Neural progenitor cell (in vitro differentiated cells): ENCODE results near the gene PTPRG. TPM values are rescaled to one million over a fixed set of nuclear protein-coding genes. Genes with fewer than 3 reads are reported as not detected.

Experiments used
- DNase-seq: peaks from one replicate; pipeline ENCODE4 v3.0.0-alpha.2; 2016; ENCODE audit warnings: low spot score
- H2AFZ ChIP-seq: fragments of 200-600 bp; sonication (generic); replicated peaks from 2 replicates; pipeline ENCODE4 v1.6.1; 2016; ENCODE audit warnings: antibody characterized with exemption
- H3F3A ChIP-seq: fragments of 200-600 bp; sonication (generic); 2 replicates; pipeline ENCODE4 v1.6.1; 2016; ENCODE audit warnings: antibody characterized with exemption, low read depth
- H3K27ac ChIP-seq: fragments of 200-600 bp; sonication (generic); 2 replicates; pipeline ENCODE4 v1.5.1; 2016; ENCODE audit warnings: mild to moderate bottlenecking
- H3K27me3 ChIP-seq: fragments of 200-600 bp; sonication (generic); 2 replicates; pipeline ENCODE4 v1.6.1; 2016; ENCODE audit warnings: mild to moderate bottlenecking, moderate library complexity
- H3K36me3 ChIP-seq: fragments of 200-600 bp; sonication (generic); 2 replicates; pipeline ENCODE4 v1.5.1; 2016
- H3K4me1 ChIP-seq: fragments of 200-600 bp; sonication (generic); 2 replicates; pipeline ENCODE4 v1.6.1; 2016; ENCODE audit warnings: mixed run types
- H3K4me2 ChIP-seq: fragments of 200-600 bp; sonication (generic); 2 replicates; pipeline ENCODE4 v1.6.1; 2016
- H3K4me3 ChIP-seq: fragments of 200-600 bp; sonication (generic); 2 replicates; pipeline ENCODE4 v1.5.1; 2016
- H3K79me2 ChIP-seq: fragments of 200-600 bp; sonication (generic); 2 replicates; pipeline ENCODE4 v1.6.1; 2016; ENCODE audit warnings: low read depth
- H3K9ac ChIP-seq: fragments of 200-600 bp; sonication (generic); 2 replicates; pipeline ENCODE4 v1.6.1; 2016
- H3K9me3 ChIP-seq: fragments of 200-600 bp; sonication (generic); 2 replicates; pipeline ENCODE4 v1.5.1; 2016; ENCODE audit warnings: low read depth
- H4K20me1 ChIP-seq: fragments of 200-600 bp; sonication (generic); 2 replicates; pipeline ENCODE4 v1.6.1; 2016; ENCODE audit warnings: low read depth
- H3K27ac Mint-ChIP-seq: 3 replicates; pipeline ENCODE4 v1.8.0; 2021; ENCODE audit warnings: mixed read lengths
- H3K27me3 Mint-ChIP-seq: 2 replicates; pipeline ENCODE4 v1.8.0; 2022; ENCODE audit warnings: low read depth, mild to moderate bottlenecking, inconsistent platforms, moderate library complexity, mixed read lengths; ENCODE audit not compliant: insufficient read depth
- H3K36me3 Mint-ChIP-seq: 3 replicates; pipeline ENCODE4 v1.8.0; 2021; ENCODE audit warnings: mixed read lengths
- H3K4me1 Mint-ChIP-seq: 3 replicates; pipeline ENCODE4 v1.8.0; 2021; ENCODE audit warnings: mixed read lengths
- H3K4me3 Mint-ChIP-seq: 3 replicates; pipeline ENCODE4 v1.8.0; 2021; ENCODE audit warnings: mild to moderate bottlenecking, moderate library complexity, mixed read lengths
- H3K9me3 Mint-ChIP-seq: 3 replicates; pipeline ENCODE4 v1.8.0; 2020; ENCODE audit warnings: mixed read lengths
- EZH2 ChIP-seq: fragments of 200-600 bp; sonication (generic); IDR thresholded peaks from 2 replicates; pipeline ENCODE4 v1.6.1; 2017; ENCODE audit warnings: antibody characterized with exemption, mild to moderate bottlenecking, moderate library complexity
- EZH2phosphoT487 ChIP-seq: fragments of 200-600 bp; sonication (generic); IDR thresholded peaks from 2 replicates; pipeline ENCODE4 v1.6.1; 2017; ENCODE audit warnings: antibody characterized with exemption
- total RNA-seq: library from RNA; depleted of rRNA; stranded (reverse); fragments of >200 nt; gene quantifications from 2 replicates; pipeline ENCODE4 v1.2.3, GENCODE V29; 2015; ENCODE audit warnings: low replicate concordance
- TF ChIP-seq, protein P1 (sequence below): fragments of 200-600 bp; sonication (generic); IDR thresholded peaks from 2 replicates; pipeline ENCODE4 v1.5.1; 2017; ENCODE audit warnings: antibody characterized with exemption, mild to moderate bottlenecking

PTPRG gene
- total RNA-seq, 1 donor from 2014 or later: 65.3 TPM

DNA sequence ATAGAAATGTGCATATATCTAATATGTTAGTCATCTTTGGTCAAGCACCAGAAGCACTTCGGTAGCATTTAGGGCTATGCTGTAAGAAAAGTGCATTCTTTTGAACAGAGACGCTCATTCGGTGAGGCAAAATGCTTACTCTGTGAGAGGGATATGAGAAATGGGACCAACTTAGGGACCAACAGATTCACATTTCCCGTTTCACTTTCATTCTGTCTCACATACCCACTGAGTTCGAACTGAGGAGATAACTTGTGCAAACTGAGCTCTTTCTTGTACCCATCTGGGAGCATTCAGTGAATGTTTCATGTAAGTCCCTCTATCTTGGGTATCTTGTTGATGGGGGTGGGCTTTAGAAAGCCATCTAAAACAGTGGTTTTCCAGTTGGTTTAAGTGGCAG lies 676.6 kb downstream of the PTPRG start:
- peaks cover 30% of the 10 kb centered on the region for H3K4me1 ChIP-seq
- H3K9me3 ChIP-seq: no peaks in the 10 kb centered on the region
- no peak overlapping the region for H3K27ac ChIP-seq
- DNase-seq: no peak
- H3K27me3 Mint-ChIP-seq: peaks cover 7% of the 10 kb centered on the region
- H3K4me3 Mint-ChIP-seq: no peak overlapping the region
- H3K4me1 Mint-ChIP-seq: peaks cover 57% of the 10 kb centered on the region
- no peak overlapping the region for H3K9ac ChIP-seq
- H3K79me2 ChIP-seq: no peaks in the 10 kb centered on the region
- no peaks in the 10 kb centered on the region for H3K9me3 Mint-ChIP-seq
- H3F3A ChIP-seq: peaks cover 11% of the 10 kb centered on the region
- H3K27me3 ChIP-seq: no peaks in the 10 kb centered on the region
- no peak overlapping the region for H3K27ac Mint-ChIP-seq
- peaks cover 30% of the 10 kb centered on the region for H4K20me1 ChIP-seq
- H3K4me3 ChIP-seq: no peak overlapping the region
- no peak overlapping the region for H2AFZ ChIP-seq
- no peak overlapping the region for H3K4me2 ChIP-seq
- TF ChIP-seq, protein P1, sequence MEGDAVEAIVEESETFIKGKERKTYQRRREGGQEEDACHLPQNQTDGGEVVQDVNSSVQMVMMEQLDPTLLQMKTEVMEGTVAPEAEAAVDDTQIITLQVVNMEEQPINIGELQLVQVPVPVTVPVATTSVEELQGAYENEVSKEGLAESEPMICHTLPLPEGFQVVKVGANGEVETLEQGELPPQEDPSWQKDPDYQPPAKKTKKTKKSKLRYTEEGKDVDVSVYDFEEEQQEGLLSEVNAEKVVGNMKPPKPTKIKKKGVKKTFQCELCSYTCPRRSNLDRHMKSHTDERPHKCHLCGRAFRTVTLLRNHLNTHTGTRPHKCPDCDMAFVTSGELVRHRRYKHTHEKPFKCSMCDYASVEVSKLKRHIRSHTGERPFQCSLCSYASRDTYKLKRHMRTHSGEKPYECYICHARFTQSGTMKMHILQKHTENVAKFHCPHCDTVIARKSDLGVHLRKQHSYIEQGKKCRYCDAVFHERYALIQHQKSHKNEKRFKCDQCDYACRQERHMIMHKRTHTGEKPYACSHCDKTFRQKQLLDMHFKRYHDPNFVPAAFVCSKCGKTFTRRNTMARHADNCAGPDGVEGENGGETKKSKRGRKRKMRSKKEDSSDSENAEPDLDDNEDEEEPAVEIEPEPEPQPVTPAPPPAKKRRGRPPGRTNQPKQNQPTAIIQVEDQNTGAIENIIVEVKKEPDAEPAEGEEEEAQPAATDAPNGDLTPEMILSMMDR: no peak
- TF ChIP-seq EZH2 (no peak), EZH2phosphoT487 (no peak)
- no peaks in the 10 kb centered on the region for H3K36me3 ChIP-seq
- H3K36me3 Mint-ChIP-seq: no peaks in the 10 kb centered on the region

- no peak overlapping the region for H3K27ac ChIP-seq
- no peak overlapping the region for H3K9ac ChIP-seq
- no peak for DNase-seq
- peaks cover 57% of the 10 kb centered on the region for H3K4me1 Mint-ChIP-seq
- H3K79me2 ChIP-seq: no peaks in the 10 kb centered on the region
- no peaks in the 10 kb centered on the region for H3K9me3 ChIP-seq
- no peak overlapping the region for H3K4me3 ChIP-seq
- H3K27ac Mint-ChIP-seq: no peak overlapping the region
- H3K9me3 Mint-ChIP-seq: no peaks in the 10 kb centered on the region
- peaks cover 5% of the 10 kb centered on the region for H3K27me3 Mint-ChIP-seq
- peaks cover 30% of the 10 kb centered on the region for H3K4me1 ChIP-seq
- no peaks in the 10 kb centered on the region for H3K36me3 Mint-ChIP-seq
- no peak overlapping the region for H2AFZ ChIP-seq
- peaks cover 16% of the 10 kb centered on the region for H3F3A ChIP-seq
- peaks cover 30% of the 10 kb centered on the region for H4K20me1 ChIP-seq
- H3K4me3 Mint-ChIP-seq: no peak overlapping the region
- no peaks in the 10 kb centered on the region for H3K36me3 ChIP-seq
- no peak overlapping the region for H3K4me2 ChIP-seq
- no peak for TF ChIP-seq EZH2
- H3K27me3 ChIP-seq: no peaks in the 10 kb centered on the region
These were observed 677.1 kb downstream of the PTPRG start for GRCh38 chr3:62238431-62238830.

DNA sequence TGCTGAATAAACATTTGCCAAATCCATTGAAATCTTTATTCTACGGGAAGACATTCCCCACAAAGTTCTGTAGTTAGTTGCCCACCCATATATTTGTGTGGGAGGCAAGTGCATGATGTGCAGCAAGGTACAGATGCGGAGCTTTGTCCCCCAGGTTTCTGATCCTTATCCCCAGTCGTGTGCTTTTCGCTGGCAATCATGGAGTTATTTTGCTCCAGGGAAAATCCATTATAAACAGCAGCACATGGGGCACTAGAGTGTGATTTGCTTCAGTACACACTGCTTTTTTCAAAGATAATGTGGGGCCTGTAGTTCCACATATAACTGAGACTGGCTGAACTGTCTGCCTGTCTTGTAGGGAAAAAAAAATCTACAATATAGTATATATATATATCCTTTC lies 679.9 kb downstream of the PTPRG start:
- H3K27ac Mint-ChIP-seq: peak overlapping the region; percentile 20
- peaks cover 71% of the 10 kb centered on the region for H3K4me1 Mint-ChIP-seq
- Histone ChIP-seq H2AFZ (no peak overlapping the region), H3K9ac (no peak overlapping the region), H3K4me2 (no peak overlapping the region), H3K27ac (no peak overlapping the region), H3K36me3 (no peaks in the 10 kb centered on the region), H3F3A (peaks cover 17% of the 10 kb centered on the region), H3K4me1 (peaks cover 34% of the 10 kb centered on the region), H3K79me2 (no peaks in the 10 kb centered on the region), H3K27me3 (no peaks in the 10 kb centered on the region), H4K20me1 (peaks cover 39% of the 10 kb centered on the region), H3K9me3 (no peaks in the 10 kb centered on the region), H3K4me3 (no peak overlapping the region)
- DNase-seq: no peak
- H3K4me3 Mint-ChIP-seq: no peak overlapping the region
- no peaks in the 10 kb centered on the region for H3K36me3 Mint-ChIP-seq
- H3K9me3 Mint-ChIP-seq: no peaks in the 10 kb centered on the region
- peaks cover 5% of the 10 kb centered on the region for H3K27me3 Mint-ChIP-seq
- TF ChIP-seq EZH2 (no peak), EZH2phosphoT487 (no peak)
- TF ChIP-seq, protein P1: no peak

DNA sequence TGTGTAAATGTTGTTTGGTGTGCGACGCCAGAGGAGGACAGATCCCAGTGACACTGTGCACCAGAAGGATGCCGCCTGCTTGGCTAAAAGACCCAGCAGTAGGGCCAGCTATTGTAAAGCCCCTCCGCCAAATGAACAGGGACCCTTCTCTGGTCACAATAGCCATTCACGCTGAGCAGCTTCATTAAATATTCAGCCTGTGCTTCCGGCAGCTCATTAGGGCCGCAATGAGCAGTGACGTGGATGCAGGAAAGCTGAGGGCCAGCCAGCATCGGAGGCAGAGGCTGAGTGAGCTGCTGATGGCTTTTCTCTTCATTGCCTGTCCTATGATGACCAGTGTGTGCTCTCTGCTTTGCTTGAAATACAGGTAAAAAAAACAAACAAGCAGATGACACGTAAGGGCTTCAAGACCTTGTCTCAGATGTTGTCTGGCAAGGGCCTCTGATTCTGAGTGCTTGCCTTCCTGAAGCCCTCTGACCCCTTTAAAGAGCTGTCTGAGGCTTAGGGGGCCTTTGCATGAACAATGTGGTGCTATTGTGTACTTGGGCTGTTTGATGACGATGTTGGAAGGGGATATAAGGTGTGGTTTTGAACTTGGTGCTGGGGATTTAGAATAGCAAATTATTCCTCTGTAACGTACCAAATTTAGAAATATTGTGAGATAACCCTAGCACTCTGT lies 681.6 kb downstream of the PTPRG start:
- H3K36me3 Mint-ChIP-seq: no peaks in the 10 kb centered on the region
- peak overlapping the region; percentile 77 for H3K4me3 Mint-ChIP-seq
- Histone ChIP-seq H2AFZ (no peak overlapping the region), H3K27ac (no peak overlapping the region), H4K20me1 (peaks cover 43% of the 10 kb centered on the region), H3K79me2 (no peaks in the 10 kb centered on the region), H3K4me3 (peak overlapping the region; percentile 7), H3F3A (peaks cover 17% of the 10 kb centered on the region), H3K9me3 (no peaks in the 10 kb centered on the region), H3K9ac (no peak overlapping the region), H3K4me2 (peak overlapping the region; percentile 64), H3K36me3 (no peaks in the 10 kb centered on the region), H3K27me3 (no peaks in the 10 kb centered on the region), H3K4me1 (peaks cover 34% of the 10 kb centered on the region)
- peaks cover 5% of the 10 kb centered on the region for H3K27me3 Mint-ChIP-seq
- DNase-seq: peak; percentile 92
- peak overlapping the region; percentile 92 for H3K27ac Mint-ChIP-seq
- peaks cover 84% of the 10 kb centered on the region for H3K4me1 Mint-ChIP-seq
- no peaks in the 10 kb centered on the region for H3K9me3 Mint-ChIP-seq
- TF ChIP-seq, protein P1: no peak
- TF ChIP-seq EZH2 (no peak), EZH2phosphoT487 (peak; percentile 53)
